ENCODE measurements around the gene DBP.

Gene DBP

GRCh38 chr19:48609571-48610108, 27.5 kb downstream of the DBP start:
- no peak for DNase-seq (ENCODE audit: low read depth)

DNA sequence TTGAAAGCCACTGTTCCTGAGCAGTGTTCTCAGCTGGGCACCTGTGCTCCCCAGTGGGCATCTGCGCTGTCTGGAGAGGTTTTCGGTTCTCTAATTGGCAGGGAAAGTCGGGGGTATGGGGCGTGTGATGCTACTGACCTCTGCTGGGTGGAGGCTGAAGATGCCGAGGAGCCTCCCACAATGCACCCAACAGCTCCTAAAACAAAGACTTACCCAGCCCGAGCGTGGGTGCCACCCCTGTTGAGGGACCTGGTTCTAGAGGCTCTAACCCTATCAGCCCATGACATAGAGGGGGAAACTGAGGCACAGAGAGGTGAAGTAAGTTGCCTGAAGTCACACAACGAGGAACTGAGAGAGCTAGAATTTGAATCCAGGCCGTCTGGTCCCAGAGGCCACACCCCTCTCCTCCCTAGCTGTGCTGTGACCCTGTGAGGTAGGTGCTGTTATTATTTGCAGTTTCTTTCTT, 28.3 kb downstream of the DBP start:
- DNase-seq (ENCODE audit: low read depth): no peak

DNA sequence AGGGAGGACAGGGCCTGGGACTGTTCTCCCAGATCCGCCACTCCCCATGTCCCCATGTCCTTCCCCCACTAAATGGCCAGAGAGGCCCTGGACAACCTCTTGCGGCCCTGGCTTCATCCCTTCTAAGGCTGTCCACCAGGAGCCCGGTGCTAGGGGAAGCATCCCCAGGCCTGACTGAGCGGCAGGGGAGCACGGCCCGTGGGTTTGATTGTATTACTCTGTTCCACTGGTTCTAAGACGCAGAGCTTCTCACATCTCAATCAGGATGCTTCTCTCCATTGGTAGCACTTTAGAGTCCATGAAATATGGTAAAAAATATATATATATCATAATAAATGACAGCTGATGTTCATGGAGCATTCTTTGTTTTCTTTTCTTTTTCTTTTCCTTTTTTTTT, 29.8 kb downstream of the DBP start:
- DNase-seq (ENCODE audit: low read depth): no peak

DNA sequence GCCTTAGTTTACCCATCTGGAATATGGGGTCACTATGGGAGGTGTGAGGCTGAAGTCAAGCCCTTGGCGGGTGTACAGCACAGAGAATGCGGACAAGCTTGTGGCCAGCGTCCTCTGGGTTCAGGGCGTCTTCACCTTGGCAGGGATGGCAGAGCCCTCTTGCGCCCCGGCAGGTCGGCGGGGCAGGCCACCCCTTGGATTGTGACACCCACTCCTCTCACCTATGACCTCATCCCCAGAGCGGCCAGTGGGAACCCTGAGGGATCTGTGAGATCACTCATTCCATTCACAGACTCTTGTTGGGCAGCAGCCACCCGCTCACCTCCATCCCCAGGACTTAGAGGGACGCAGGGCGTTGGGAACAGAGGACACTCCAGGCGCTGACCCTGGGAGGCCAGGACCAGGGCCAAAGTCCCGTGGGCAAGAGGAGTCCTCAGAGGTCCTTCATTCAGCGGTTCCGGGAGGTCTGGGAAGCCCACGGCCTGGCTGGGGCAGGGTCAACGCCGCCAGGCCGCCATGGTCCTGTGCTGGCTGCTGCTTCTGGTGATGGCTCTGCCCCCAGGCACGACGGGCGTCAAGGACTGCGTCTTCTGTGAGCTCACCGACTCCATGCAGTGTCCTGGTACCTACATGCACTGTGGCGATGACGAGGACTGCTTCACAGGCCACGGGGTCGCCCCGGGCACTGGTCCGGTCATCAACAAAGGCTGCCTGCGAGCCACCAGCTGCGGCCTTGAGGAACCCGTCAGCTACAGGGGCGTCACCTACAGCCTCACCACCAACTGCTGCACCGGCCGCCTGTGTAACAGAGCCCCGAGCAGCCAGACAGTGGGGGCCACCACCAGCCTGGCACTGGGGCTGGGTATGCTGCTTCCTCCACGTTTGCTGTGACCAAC, 30.5 kb downstream of the DBP start, which contains the start of gene SPACA4:
Gene SPACA4 (plus strand): TSS at position 280 of the 896 bp plus-strand sequence. CDS start 237 bp downstream, at position 517.
- DNase-seq (ENCODE audit: low read depth): no peak

- DNase-seq (ENCODE audit: low read depth): no peak
Measured at GRCh38 chr19:48603850-48604249, 33.3 kb downstream of the DBP start.

- DNase-seq (ENCODE audit: low read depth): no peak
Measured at GRCh38 chr19:48603449-48603848, 33.7 kb downstream of the DBP start.

- DNase-seq (ENCODE audit: low read depth): no peak
Measured at GRCh38 chr19:48603001-48603400, 34.2 kb downstream of the DBP start.

GRCh38 chr19:48600679-48601417, 36.3 kb downstream of the DBP start:
- no peak for DNase-seq (ENCODE audit: low read depth)

GRCh38 chr19:48598996-48599700, 38.0 kb downstream of the DBP start:
- DNase-seq (ENCODE audit: low read depth): no peak

DNA sequence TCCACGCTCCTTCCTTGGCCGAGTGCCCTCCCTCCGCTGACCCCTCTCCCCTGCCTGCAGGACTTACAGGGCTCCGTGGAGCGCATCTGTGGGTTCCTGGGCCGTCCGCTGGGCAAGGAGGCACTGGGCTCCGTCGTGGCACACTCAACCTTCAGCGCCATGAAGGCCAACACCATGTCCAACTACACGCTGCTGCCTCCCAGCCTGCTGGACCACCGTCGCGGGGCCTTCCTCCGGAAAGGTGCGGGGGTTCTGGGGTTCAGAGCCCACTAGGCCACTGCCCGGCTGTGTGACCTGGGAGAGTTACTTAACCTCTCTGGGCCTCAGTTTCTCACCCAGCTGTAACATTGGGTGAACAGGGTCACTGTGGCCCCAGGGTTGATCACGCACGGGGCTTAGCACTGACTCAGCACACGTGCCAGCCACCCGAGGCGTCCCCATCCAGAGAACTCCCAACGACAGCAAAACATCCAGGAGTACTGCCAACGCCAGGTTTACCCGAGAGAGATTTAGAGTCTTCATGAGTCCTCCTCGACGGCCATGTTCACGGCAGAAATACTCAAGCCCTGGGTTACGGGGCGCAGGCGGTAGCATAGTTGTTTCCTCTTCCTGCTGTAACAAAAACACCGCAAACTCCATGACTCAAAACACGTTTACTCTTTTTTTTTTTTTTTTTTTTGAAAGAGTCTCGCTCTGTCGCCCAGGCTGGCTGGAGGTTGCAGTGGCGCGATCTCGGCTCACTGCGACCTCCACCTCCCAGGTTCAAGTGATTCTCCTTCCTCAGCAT, 40.3 kb downstream of the DBP start:
- no peak for DNase-seq (ENCODE audit: low read depth)

DNA sequence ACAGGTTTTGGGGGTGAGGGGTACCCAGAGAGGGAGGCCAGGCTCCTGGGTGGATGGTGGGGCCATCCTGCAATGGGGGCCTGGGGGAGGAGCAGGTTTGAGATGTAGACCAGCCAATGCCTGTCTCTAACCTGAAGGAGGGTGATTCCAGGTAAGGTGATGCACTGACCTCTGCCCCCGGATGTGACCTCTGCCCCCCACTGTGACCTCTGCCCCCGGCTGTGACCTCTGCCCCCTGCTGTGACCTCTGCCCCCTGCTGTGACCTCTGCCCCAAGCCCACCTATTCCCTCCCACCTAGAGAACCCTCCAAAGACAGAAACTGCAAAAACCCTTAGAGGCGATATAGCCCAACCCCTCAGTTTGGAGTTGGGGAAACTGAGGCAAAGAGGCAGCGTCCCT, 40.9 kb downstream of the DBP start:
- no peak for DNase-seq (ENCODE audit: low read depth)

DNA sequence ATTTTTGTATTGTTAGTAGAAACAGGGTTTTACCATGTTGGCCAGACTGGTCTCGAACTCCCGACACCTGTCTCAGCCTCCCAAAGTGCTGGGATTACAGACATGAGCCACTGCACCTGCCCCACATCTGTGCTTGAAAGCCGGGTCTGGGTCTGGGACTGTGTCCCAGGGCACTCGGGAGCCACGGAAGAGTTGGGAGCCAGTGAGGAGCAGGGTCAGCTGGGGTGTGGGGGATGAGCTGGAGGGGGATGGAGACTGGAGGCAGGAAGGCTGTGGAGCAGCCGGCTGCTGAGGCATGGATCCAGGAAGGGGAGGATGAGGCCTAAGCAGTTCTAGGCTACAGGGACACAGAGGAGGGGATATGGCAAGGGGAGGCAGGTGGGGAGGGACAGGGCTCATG, 41.3 kb downstream of the DBP start:
- no peak for DNase-seq (ENCODE audit: low read depth)

DNA sequence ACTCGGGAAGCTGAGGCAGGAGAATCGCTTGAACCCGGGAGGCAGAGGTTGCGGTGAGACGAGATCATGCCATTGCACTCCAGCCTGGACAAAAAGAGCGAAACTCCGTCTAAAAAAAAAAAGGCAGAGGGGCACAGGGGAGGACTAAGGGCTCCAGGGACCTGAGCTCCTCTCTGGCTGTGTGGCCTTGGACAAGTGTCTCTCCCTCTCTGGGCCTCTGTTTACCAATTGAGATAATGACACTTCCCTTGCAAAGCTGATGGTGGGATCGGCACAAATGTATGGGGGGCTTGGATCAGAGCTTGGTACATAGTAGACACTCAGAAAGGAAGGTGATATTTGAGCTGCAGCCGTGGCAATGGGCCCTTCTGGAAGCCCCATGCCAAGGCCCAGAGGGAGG, 42.0 kb downstream of the DBP start:
- DNase-seq (ENCODE audit: low read depth): no peak

GRCh38 chr19:48591021-48591420, 46.2 kb downstream of the DBP start:
- DNase-seq (ENCODE audit: low read depth): no peak

- peak; percentile 70 for DNase-seq (ENCODE audit: low read depth)
Measured at GRCh38 chr19:48588670-48589401, 48.3 kb downstream of the DBP start.

- DNase-seq (ENCODE audit: low read depth): no peak
Measured at GRCh38 chr19:48587387-48587786, 49.8 kb downstream of the DBP start.

DNA sequence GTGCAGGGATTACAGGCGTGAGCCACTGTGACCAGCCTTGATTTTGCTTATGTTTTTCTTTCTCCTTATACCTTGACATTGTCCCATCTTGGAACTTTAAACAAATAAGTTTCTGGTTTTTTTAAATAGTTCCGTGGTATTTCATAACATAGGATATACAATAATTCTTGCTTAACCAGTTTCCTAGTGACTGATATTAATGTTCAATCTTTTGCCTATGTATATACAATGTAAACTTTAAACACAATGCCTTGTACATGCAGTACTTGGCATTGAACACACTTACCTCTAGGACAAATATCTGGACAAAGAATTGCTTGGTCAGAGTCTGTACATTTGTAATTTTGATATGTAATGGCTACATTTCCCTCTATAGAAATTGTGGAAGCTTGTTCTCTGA, 55.0 kb downstream of the DBP start:
- no peak for DNase-seq (ENCODE audit: low read depth)

All from fibroblast of gingiva (primary cell).